K562 (cell line): ENCODE results near the gene CEMIP2. TPM values are rescaled to one million over a fixed set of nuclear protein-coding genes. Genes with fewer than 3 reads are reported as not detected.

ENCODE experiments used
- ATAC-seq: fragments of 200-7000 bp; cut with Tn5 transposase; 3 replicates; pipeline ENCODE4 v1.9.1; 2020; ENCODE audit warnings: moderate library complexity
- BruUV-seq: library from RNA; stranded (reverse); fragments of 400-500 nt; replicated peaks from 2 replicates; lab custom pipeline; 2021; lab: Mats Ljungman, UMichigan
- CTCF ChIA-PET: fragments of 300-600 bp; formaldehyde crosslinking; extraction: SDS; loops from one replicate; lab custom pipeline; 2021; ENCODE audit warnings: low intra/inter-chr PET ratio; lab: Yijun Ruan, JAX
- POLR2A ChIA-PET: fragments of 300-600, 350-650 bp; sonication (Branson Sonifier 250); formaldehyde crosslinking; extraction: SDS; loops from one replicate; lab custom pipeline; 2021; ENCODE audit warnings: antibody characterized with exemption, inconsistent platforms; lab: Yijun Ruan, JAX
- DNase-seq, 4 experiments: peaks; one replicate each; pipeline versions ENCODE4 v3.0.0 to v3.0.0-alpha.2; 2011 to 2018; ENCODE audit warnings: low spot score in 3 of 4, mixed read lengths in 3 of 4; ENCODE audit errors: extremely low read depth in 1 of 4
- FAIRE-seq: peaks from 2 replicates; lab custom pipeline; 2011; peaks lifted over from hg19 to GRCh38; lab: Jason Lieb, UNC
- H2AFZ ChIP-seq: 2 replicates; pipeline ENCODE4 v1.6.0; 2011; ENCODE audit warnings: low read depth, low read length, control low read depth, inconsistent platforms
- H3K27ac ChIP-seq: fragments of 200-600 bp; 3 replicates; pipeline ENCODE4 v1.8.0; 2011; ENCODE audit warnings: low read depth, mild to moderate bottlenecking, control low read depth, inconsistent platforms, low read length, moderate library complexity, mixed read lengths; ENCODE audit errors: extremely low read depth
- H3K27me3 ChIP-seq, 2 experiments: fragments of 300-600 bp in 1 of 2; 2 replicates in 1 of 2; 3 replicates in 1 of 2; pipeline versions ENCODE4 v1.6.0 to v1.8.0; 2011; ENCODE audit warnings: inconsistent platforms in 2 of 2, low read length in 2 of 2, mild to moderate bottlenecking in 1 of 2, mixed read lengths in 1 of 2, moderate library complexity in 1 of 2; ENCODE audit not compliant: control insufficient read depth in 2 of 2, insufficient read depth in 2 of 2
- H3K36me3 ChIP-seq: fragments of 300-600 bp; 3 replicates; pipeline ENCODE4 v1.8.0; 2011; ENCODE audit warnings: mild to moderate bottlenecking, low read length, inconsistent platforms; ENCODE audit not compliant: control insufficient read depth, insufficient read depth
- H3K4me1 ChIP-seq, 2 experiments: fragments of 200-600 bp in 1 of 2; replicated peaks in 1 of 2; 2 replicates in 1 of 2; 3 replicates in 1 of 2; pipeline versions ENCODE4 v1.5.1 to v1.8.0; 2011; ENCODE audit warnings: inconsistent platforms in 2 of 2, low read length in 2 of 2, mild to moderate bottlenecking in 1 of 2, mixed read lengths in 1 of 2, moderate library complexity in 1 of 2; ENCODE audit not compliant: control insufficient read depth in 2 of 2, insufficient read depth in 2 of 2
- H3K4me2 ChIP-seq: 2 replicates; pipeline ENCODE4 v1.6.1; 2011; ENCODE audit warnings: low read length, control low read depth, inconsistent platforms, mixed read lengths; ENCODE audit not compliant: insufficient read depth
- H3K4me3 ChIP-seq: fragments of 200-600 bp; sonication (generic), shearing (Covaris generic); 2 replicates; pipeline ENCODE4 v1.5.1; 2016; ENCODE audit warnings: control low read depth, inconsistent platforms
- H3K79me2 ChIP-seq: fragments of 200-600 bp; 3 replicates; pipeline ENCODE4 v1.8.0; 2011; ENCODE audit warnings: low read length, inconsistent platforms; ENCODE audit not compliant: control insufficient read depth, insufficient read depth
- H3K9ac ChIP-seq, 2 experiments: 2 replicates each; pipeline versions ENCODE4 v1.6.0 to v1.6.1; 2011; ENCODE audit warnings: low read depth in 2 of 2, low read length in 2 of 2, control low read depth in 1 of 2, inconsistent platforms in 1 of 2, mild to moderate bottlenecking in 1 of 2, mixed read lengths in 1 of 2; ENCODE audit not compliant: insufficient read depth in 1 of 2
- H3K9me1 ChIP-seq: one replicate; pipeline ENCODE4 v1.6.0; 2011; ENCODE audit warnings: inconsistent platforms, mild to moderate bottlenecking, low read length, moderate library complexity; ENCODE audit not compliant: control insufficient read depth, insufficient read depth
- H3K9me3 ChIP-seq: replicated peaks from 2 replicates; pipeline ENCODE4 v1.5.1; 2011; ENCODE audit warnings: low read depth, low read length, inconsistent platforms; ENCODE audit not compliant: control insufficient read depth, insufficient read depth
- H4K20me1 ChIP-seq: replicated peaks from 2 replicates; pipeline ENCODE4 v1.6.1; 2011; ENCODE audit warnings: low read length, inconsistent platforms, mixed read lengths; ENCODE audit not compliant: control insufficient read depth, insufficient read depth
- BRD4 ChIP-seq: fragments of 200-600 bp; sonication (generic); IDR thresholded peaks from 2 replicates; pipeline ENCODE4 v1.6.1; 2017; ENCODE audit warnings: inconsistent platforms
- EP400 ChIP-seq: fragments of 450-650 bp; IDR thresholded peaks from 2 replicates; pipeline ENCODE4 v1.6.1; 2017; ENCODE audit warnings: antibody characterized with exemption, mild to moderate bottlenecking, moderate library complexity
- FOS ChIP-seq: IDR thresholded peaks from 3 replicates; pipeline ENCODE4 v1.6.1; 2011; ENCODE audit not compliant: insufficient read length; ENCODE audit errors: extremely low read depth
- FOXM1 ChIP-seq, 2 experiments: fragments of 450-650 bp in 1 of 2; sonication (generic) in 1 of 2; formaldehyde crosslinking in 1 of 2; IDR thresholded peaks; 2 replicates each; pipeline versions ENCODE4 v1.6.1 to v1.9.0; 2017 to 2022; ENCODE audit warnings: low read depth in 2 of 2, mild to moderate bottlenecking in 2 of 2, missing genetic modification reagents in 1 of 2, moderate library complexity in 1 of 2
- ILK ChIP-seq: fragments of 450-650 bp; IDR thresholded peaks from 2 replicates; pipeline ENCODE4 v1.6.1; 2016; ENCODE audit warnings: missing genetic modification characterization, low read depth, mild to moderate bottlenecking, missing compliant biosample characterization, moderate library complexity, borderline replicate concordance
- MCM7 ChIP-seq, 2 experiments: fragments of 450-650 bp; IDR thresholded peaks; 2 replicates each; pipeline ENCODE4 v1.6.1; 2016 to 2018
- PCBP2 ChIP-seq: fragments of 200-400 bp; formaldehyde crosslinking; IDR thresholded peaks from 2 replicates; pipeline ENCODE4 v1.6.1; 2018; ENCODE audit warnings: low read length, low read depth, mild to moderate bottlenecking, moderate library complexity; ENCODE audit not compliant: poor library complexity, severe bottlenecking
- RBM39 ChIP-seq: fragments of 200-400 bp; formaldehyde crosslinking; optimal IDR thresholded peaks from 2 replicates; pipeline ENCODE3; 2018; ENCODE audit warnings: low read depth, low read length
- SOX6 ChIP-seq: fragments of 450-650 bp; IDR thresholded peaks from 2 replicates; pipeline ENCODE4 v1.6.1; 2014; ENCODE audit warnings: mild to moderate bottlenecking
- SRSF7 ChIP-seq: fragments of 200-400 bp; formaldehyde crosslinking; optimal IDR thresholded peaks from 2 replicates; pipeline ENCODE3; 2017; ENCODE audit warnings: mild to moderate bottlenecking, low read depth, low read length
- TCFL5 ChIP-seq: fragments of 250-450 bp; sonication (Bioruptor Pico); conservative IDR thresholded peaks from 2 replicates; pipeline ENCODE4 v1.6.1; 2021; ENCODE audit warnings: mild to moderate bottlenecking, moderate library complexity, matching md5 sums
- in situ Hi-C: fragments of 300-500 bp; cut with MboI; formaldehyde crosslinking; loops from 4 replicates; pipeline ENCODE4 v1.15.0; 2018; ENCODE audit warnings: inconsistent platforms, mixed read lengths
- intact Hi-C: fragments of 100-400 bp; cut with micrococcal nuclease; formaldehyde crosslinking; loops from 2 replicates; pipeline ENCODE4 v1.14.2; 2022
- polyA plus RNA-seq, 8 experiments: library from polyadenylated mRNA; depleted of rRNA in 4 of 8; stranded (reverse) in 5 of 8; unstranded in 3 of 8; fragments of >200 nt; fragmentation: Nextera tagmentation in 2 of 8; fragmentation: Illumina TruSeq in 1 of 8; extraction: Ambion mirVana in 2 of 8; extraction: Trizol in 1 of 8; gene quantifications; 2 replicates each; pipeline versions ENCODE4 v1.2.1 to v1.2.3, GENCODE V29; 2011 to 2014; ENCODE audit warnings: inconsistent platforms in 1 of 8, missing spikeins in 1 of 8
- total RNA-seq, 7 experiments: library from RNA; depleted of rRNA in 6 of 7; stranded (reverse); fragments of >200 nt in 6 of 7; fragmentation: Illumina TruSeq in 2 of 7; extraction: Trizol in 2 of 7; gene quantifications; 2 replicates each; pipeline versions ENCODE4 v1.2.1 to v1.2.3, GENCODE V29; 2011 to 2021; ENCODE audit warnings: low replicate concordance in 1 of 7
- TF ChIP-seq, protein P1 (sequence below): sonication (generic); formaldehyde crosslinking; IDR thresholded peaks from 2 replicates; pipeline ENCODE4 v1.8.1; 2023; ENCODE audit warnings: mild to moderate bottlenecking, missing genetic modification reagents
- TF ChIP-seq, protein P2 (sequence below), 2 experiments: fragments of 450-650 bp; conservative IDR thresholded peaks; 2 replicates each; pipeline ENCODE4 v1.6.1; 2017; ENCODE audit warnings: mild to moderate bottlenecking in 2 of 2, moderate library complexity in 2 of 2
- TF ChIP-seq, protein P3 (sequence below): fragments of 250-450 bp; sonication (Bioruptor Pico); IDR thresholded peaks from 2 replicates; pipeline ENCODE4 v1.5.1; 2021; ENCODE audit warnings: mild to moderate bottlenecking
- TF ChIP-seq, protein P4 (sequence below): sonication (generic); formaldehyde crosslinking; IDR thresholded peaks from 2 replicates; pipeline ENCODE4 v1.8.0; 2022; ENCODE audit warnings: missing genetic modification reagents, mild to moderate bottlenecking, moderate library complexity, borderline replicate concordance

Gene CEMIP2
- total and polyA plus RNA-seq, 9 of the 15 experiments (the other 6 are each of a cell fraction or from before 2014, with no cell fraction given): 5.4 to 29.9 (median 14.2) TPM

- H3K4me3 ChIP-seq: no peak overlapping the region
- H3K9ac ChIP-seq: no peak overlapping the region
- no peaks in the 10 kb centered on the region for H3K27me3 ChIP-seq
- no peaks in the 10 kb centered on the region for H3K9me1 ChIP-seq
- H3K9me3 ChIP-seq: no peaks in the 10 kb centered on the region
- H3K36me3 ChIP-seq: peaks cover 6% of the 10 kb centered on the region; the same call in 1 of the 3 replicates
- no peak overlapping the region for H3K27ac ChIP-seq
- FAIRE-seq: no peak
- H3K4me2 ChIP-seq: no peak overlapping the region
- no peak overlapping the region for H2AFZ ChIP-seq
- peaks cover 0 to 13% of the 10 kb centered on the region in 2 experiments; a peak in 3 of 5 replicates for H3K4me1 ChIP-seq
- DNase-seq: no peak
- BruUV-seq: no TSS peak
- H3K79me2 ChIP-seq: peaks cover 4% of the 10 kb centered on the region
- ChIA-PET CTCF (no interaction called here), POLR2A (interaction anchor here (1.3 to 1.5 kb wide), 2 partner anchors 8 to 20 kb away, joined by 4 to 5 read pairs; no protein-coding TSS in a partner anchor)
- H4K20me1 ChIP-seq: no peaks in the 10 kb centered on the region
- intact Hi-C loops (no loop called here), in situ Hi-C loops (no loop called here)
- no peak for ATAC-seq
- TF ChIP-seq SRSF7 (no peak), RBM39 (no peak), BRD4 (no peak), FOS (no peak), SOX6 (no peak), EP400 (no peak), FOXM1 (IDR thresholded peaks at IDR 0.05; ENCODE audit: low read depth) (no peak), FOXM1 (CRISPR knock-in tag; IDR thresholded peaks at IDR 0.05; ENCODE audit: low read depth) (no peak), ILK (no peak), TCFL5 (CRISPR knock-in tag) (no peak), MCM7 (IDR thresholded peaks at IDR 0.05) (no peak), PCBP2 (no peak)
- TF ChIP-seq, protein P1, sequence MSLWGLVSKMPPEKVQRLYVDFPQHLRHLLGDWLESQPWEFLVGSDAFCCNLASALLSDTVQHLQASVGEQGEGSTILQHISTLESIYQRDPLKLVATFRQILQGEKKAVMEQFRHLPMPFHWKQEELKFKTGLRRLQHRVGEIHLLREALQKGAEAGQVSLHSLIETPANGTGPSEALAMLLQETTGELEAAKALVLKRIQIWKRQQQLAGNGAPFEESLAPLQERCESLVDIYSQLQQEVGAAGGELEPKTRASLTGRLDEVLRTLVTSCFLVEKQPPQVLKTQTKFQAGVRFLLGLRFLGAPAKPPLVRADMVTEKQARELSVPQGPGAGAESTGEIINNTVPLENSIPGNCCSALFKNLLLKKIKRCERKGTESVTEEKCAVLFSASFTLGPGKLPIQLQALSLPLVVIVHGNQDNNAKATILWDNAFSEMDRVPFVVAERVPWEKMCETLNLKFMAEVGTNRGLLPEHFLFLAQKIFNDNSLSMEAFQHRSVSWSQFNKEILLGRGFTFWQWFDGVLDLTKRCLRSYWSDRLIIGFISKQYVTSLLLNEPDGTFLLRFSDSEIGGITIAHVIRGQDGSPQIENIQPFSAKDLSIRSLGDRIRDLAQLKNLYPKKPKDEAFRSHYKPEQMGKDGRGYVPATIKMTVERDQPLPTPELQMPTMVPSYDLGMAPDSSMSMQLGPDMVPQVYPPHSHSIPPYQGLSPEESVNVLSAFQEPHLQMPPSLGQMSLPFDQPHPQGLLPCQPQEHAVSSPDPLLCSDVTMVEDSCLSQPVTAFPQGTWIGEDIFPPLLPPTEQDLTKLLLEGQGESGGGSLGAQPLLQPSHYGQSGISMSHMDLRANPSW (CRISPR knock-in tag): no peak
- TF ChIP-seq, protein P2, sequence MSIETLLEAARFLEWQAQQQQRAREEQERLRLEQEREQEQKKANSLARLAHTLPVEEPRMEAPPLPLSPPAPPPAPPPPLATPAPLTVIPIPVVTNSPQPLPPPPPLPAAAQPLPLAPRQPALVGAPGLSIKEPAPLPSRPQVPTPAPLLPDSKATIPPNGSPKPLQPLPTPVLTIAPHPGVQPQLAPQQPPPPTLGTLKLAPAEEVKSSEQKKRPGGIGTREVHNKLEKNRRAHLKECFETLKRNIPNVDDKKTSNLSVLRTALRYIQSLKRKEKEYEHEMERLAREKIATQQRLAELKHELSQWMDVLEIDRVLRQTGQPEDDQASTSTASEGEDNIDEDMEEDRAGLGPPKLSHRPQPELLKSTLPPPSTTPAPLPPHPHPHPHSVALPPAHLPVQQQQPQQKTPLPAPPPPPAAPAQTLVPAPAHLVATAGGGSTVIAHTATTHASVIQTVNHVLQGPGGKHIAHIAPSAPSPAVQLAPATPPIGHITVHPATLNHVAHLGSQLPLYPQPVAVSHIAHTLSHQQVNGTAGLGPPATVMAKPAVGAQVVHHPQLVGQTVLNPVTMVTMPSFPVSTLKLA (conservative IDR thresholded peaks at IDR 0.05): no peak
- TF ChIP-seq, protein P3, sequence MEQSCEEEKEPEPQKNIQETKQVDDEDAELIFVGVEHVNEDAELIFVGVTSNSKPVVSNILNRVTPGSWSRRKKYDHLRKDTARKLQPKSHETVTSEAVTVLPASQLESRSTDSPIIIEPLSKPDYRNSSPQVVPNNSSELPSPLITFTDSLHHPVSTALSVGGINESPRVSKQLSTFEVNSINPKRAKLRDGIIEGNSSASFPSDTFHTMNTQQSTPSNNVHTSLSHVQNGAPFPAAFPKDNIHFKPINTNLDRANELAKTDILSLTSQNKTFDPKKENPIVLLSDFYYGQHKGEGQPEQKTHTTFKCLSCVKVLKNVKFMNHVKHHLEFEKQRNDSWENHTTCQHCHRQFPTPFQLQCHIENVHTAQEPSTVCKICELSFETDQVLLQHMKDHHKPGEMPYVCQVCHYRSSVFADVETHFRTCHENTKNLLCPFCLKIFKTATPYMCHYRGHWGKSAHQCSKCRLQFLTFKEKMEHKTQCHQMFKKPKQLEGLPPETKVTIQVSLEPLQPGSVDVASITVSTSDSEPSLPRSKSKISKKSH: no peak
- TF ChIP-seq, protein P4, sequence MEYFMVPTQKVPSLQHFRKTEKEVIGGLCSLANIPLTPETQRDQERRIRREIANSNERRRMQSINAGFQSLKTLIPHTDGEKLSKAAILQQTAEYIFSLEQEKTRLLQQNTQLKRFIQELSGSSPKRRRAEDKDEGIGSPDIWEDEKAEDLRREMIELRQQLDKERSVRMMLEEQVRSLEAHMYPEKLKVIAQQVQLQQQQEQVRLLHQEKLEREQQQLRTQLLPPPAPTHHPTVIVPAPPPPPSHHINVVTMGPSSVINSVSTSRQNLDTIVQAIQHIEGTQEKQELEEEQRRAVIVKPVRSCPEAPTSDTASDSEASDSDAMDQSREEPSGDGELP (CRISPR knock-in tag): no peak
Measured at GRCh38 chr9:71747576-71747975, 20.7 kb downstream of the CEMIP2 start.
